ENCODE measurements around the gene EIF4G3. TPM values are rescaled to one million over a fixed set of nuclear protein-coding genes. Genes with fewer than 3 reads are reported as not detected.
A peak's percentile ranks its signal among the peaks of the same experiment; 100 is the strongest.
"Not testable (repeated sequence)": the region's sequence is repeated elsewhere in the genome, so short reads cannot be mapped to it uniquely, and the experiment has no call there.

EIF4G3 gene
- total RNA-seq, 3 donors from 2014 or later (not counting 1 experiment from before 2014, with no cell fraction given), result 105 to 107 (median 107) TPM

- TF ChIP-seq CTCF (IDR thresholded peaks at IDR 0.05), result no peak
- Mint-ChIP-seq H3K4me1 (peaks cover 28 to 43% of the 10 kb centered on the region in 2 donors), H3K27me3 (ENCODE audit: low read depth in 2 of 2) (no peaks in the 10 kb centered on the region), H3K9me3 (no peaks in the 10 kb centered on the region), H3K4me3 (no peak overlapping the region), H3K27ac (peak overlapping the region in 1 of 2 donors; percentile 53), H3K36me3 (no peaks in the 10 kb centered on the region)
- H3K4me1 ChIP-seq (ENCODE audit: control insufficient read depth, insufficient read depth, low read length), result no peaks in the 10 kb centered on the region
- intact Hi-C loops (cut with micrococcal nuclease), result no loop called here
- DNase-seq (no peak), ATAC-seq (no peak)
- H3K9me3 ChIP-seq (ENCODE audit: control insufficient read depth, insufficient read depth, low read length), result no peaks in the 10 kb centered on the region
- H3K4me3 ChIP-seq (ENCODE audit: low read length), result no peak overlapping the region
- H3K27ac ChIP-seq (ENCODE audit: low read length), result no peak overlapping the region
- no peaks in the 10 kb centered on the region for H3K36me3 ChIP-seq (ENCODE audit: control insufficient read depth, insufficient read depth, low read length)
- H3K27me3 ChIP-seq (ENCODE audit: control insufficient read depth, insufficient read depth, low read length), result no peaks in the 10 kb centered on the region
- 100% methylated on average over 1 of the region's 1 CpG for WGBS (ENCODE audit: insufficient coverage)
Measured at GRCh38 chr1:21030181-21030580, 146.5 kb downstream of the EIF4G3 start.

DNA sequence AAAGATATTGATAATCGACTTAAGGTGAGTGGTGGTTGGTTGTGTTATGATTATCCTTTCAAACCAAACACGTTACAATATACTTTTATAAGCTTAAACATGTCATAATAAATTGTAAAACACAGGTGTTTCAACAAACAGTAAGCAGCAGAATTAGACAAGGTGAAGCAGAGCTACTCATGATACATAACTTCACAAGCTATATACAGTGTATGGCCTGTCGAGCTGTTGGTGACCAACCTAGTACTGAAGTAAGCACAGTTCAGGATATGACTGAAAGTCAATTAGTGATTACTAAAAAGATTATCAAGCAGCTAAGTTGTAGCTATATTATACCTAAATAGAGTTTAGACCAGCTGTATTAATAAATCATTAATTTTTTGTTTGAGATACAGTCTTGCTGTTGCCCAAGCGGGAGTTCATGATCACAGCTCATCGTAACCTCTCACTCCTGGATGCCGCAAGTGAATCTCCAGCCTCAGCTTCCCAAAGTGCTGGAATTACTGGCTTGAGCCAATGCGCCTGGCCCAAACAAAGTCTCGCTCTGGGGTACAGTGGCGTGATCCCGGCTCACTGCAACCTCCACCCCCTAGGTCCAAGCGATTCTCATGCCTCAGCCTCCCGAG lies 148.1 kb downstream of the EIF4G3 start:
- no peak for TF ChIP-seq CTCF (IDR thresholded peaks at IDR 0.05)
- no peak for ATAC-seq
- whole genome bisulfite sequencing (ENCODE audit: insufficient coverage), result 97% methylated on average over 9 of the region's 12 CpGs

GRCh38 chr1:21027805-21028204 lies 148.9 kb downstream of the EIF4G3 start:
- WGBS (ENCODE audit: insufficient coverage), result 100% methylated on average over 1 of the region's 1 CpG
- no peaks in the 10 kb centered on the region for H3K4me1 ChIP-seq (ENCODE audit: control insufficient read depth, insufficient read depth, low read length)
- Mint-ChIP-seq H3K36me3 (no peaks in the 10 kb centered on the region), H3K27me3 (ENCODE audit: low read depth in 2 of 2) (no peaks in the 10 kb centered on the region), H3K27ac (peak overlapping the region; percentile 10 to 69), H3K9me3 (no peaks in the 10 kb centered on the region), H3K4me3 (no peak overlapping the region), H3K4me1 (peaks cover 24 to 39% of the 10 kb centered on the region in 2 donors)
- DNase-seq, result no peak
- TF ChIP-seq CTCF (IDR thresholded peaks at IDR 0.05), result no peak
- no peak overlapping the region for H3K4me3 ChIP-seq (ENCODE audit: low read length)
- H3K27me3 ChIP-seq (ENCODE audit: control insufficient read depth, insufficient read depth, low read length), result no peaks in the 10 kb centered on the region
- H3K27ac ChIP-seq (ENCODE audit: low read length), result no peak overlapping the region
- no peaks in the 10 kb centered on the region for H3K9me3 ChIP-seq (ENCODE audit: control insufficient read depth, insufficient read depth, low read length)
- intact Hi-C loops (cut with micrococcal nuclease), result no loop called here
- H3K36me3 ChIP-seq (ENCODE audit: control insufficient read depth, insufficient read depth, low read length), result no peaks in the 10 kb centered on the region
- ATAC-seq, result peak in 1 of 3 donors; percentile 30

More for the DNA sequence above, 148.1 kb downstream of the EIF4G3 start:
- no peak for DNase-seq
- Histone ChIP-seq H3K4me3 (ENCODE audit: low read length) (no peak overlapping the region), H3K27ac (ENCODE audit: low read length) (no peak overlapping the region), H3K36me3 (ENCODE audit: control insufficient read depth, insufficient read depth, low read length) (no peaks in the 10 kb centered on the region), H3K9me3 (ENCODE audit: control insufficient read depth, insufficient read depth, low read length) (no peaks in the 10 kb centered on the region), H3K4me1 (ENCODE audit: control insufficient read depth, insufficient read depth, low read length) (no peaks in the 10 kb centered on the region), H3K27me3 (ENCODE audit: control insufficient read depth, insufficient read depth, low read length) (no peaks in the 10 kb centered on the region)
- intact Hi-C loops (cut with micrococcal nuclease), result no loop called here
- Mint-ChIP-seq H3K4me1 (peaks cover 26 to 42% of the 10 kb centered on the region in 2 donors), H3K9me3 (no peaks in the 10 kb centered on the region), H3K27ac (peak overlapping the region; percentile 10 to 69), H3K36me3 (no peaks in the 10 kb centered on the region), H3K27me3 (ENCODE audit: low read depth in 2 of 2) (no peaks in the 10 kb centered on the region), H3K4me3 (no peak overlapping the region)

DNA sequence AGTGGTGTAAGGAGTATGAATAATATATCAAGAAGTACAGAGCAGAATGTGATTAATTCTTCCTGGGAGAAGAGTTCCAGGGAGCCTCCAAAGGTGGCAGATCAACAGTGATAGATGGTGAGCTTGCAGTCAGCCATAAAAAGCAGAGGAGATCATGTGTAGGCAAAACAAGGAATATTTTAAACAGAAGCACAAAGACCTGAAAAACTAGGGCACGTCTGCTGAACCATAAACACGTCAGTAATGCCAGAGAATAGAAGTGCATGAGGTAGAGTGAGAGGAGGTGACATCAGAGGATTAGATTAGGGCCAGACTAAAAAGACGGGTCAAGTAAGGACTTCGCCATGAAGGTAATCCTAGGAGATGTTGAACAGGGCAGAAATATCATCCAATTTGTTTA lies 151.8 kb downstream of the EIF4G3 start:
- no peak for ATAC-seq
- no peaks in the 10 kb centered on the region for H3K36me3 ChIP-seq (ENCODE audit: control insufficient read depth, insufficient read depth, low read length)
- intact Hi-C loops (cut with micrococcal nuclease), result loop anchor here (5.0 kb wide), 1 partner anchor 152 kb away; the partner anchor contains the start of gene EIF4G3
- no peaks in the 10 kb centered on the region for H3K9me3 ChIP-seq (ENCODE audit: control insufficient read depth, insufficient read depth, low read length)
- H3K4me1 ChIP-seq (ENCODE audit: control insufficient read depth, insufficient read depth, low read length), result peaks cover 9% of the 10 kb centered on the region
- H3K27ac ChIP-seq (ENCODE audit: low read length), result no peak overlapping the region
- no peaks in the 10 kb centered on the region for H3K27me3 Mint-ChIP-seq (ENCODE audit: low read depth in 2 of 2)
- no peak for DNase-seq
- peak overlapping the region; percentile 15 to 19 for H3K27ac Mint-ChIP-seq
- no peaks in the 10 kb centered on the region for H3K9me3 Mint-ChIP-seq
- no peak for TF ChIP-seq CTCF (IDR thresholded peaks at IDR 0.05)
- WGBS (ENCODE audit: insufficient coverage), result 97% methylated on average over 4 of the region's 4 CpGs
- H3K4me1 Mint-ChIP-seq, result peaks cover 36 to 45% of the 10 kb centered on the region in 2 donors
- H3K4me3 Mint-ChIP-seq, result no peak overlapping the region
- no peaks in the 10 kb centered on the region for H3K36me3 Mint-ChIP-seq
- H3K27me3 ChIP-seq (ENCODE audit: control insufficient read depth, insufficient read depth, low read length), result no peaks in the 10 kb centered on the region
- H3K4me3 ChIP-seq (ENCODE audit: low read length), result no peak overlapping the region

DNA sequence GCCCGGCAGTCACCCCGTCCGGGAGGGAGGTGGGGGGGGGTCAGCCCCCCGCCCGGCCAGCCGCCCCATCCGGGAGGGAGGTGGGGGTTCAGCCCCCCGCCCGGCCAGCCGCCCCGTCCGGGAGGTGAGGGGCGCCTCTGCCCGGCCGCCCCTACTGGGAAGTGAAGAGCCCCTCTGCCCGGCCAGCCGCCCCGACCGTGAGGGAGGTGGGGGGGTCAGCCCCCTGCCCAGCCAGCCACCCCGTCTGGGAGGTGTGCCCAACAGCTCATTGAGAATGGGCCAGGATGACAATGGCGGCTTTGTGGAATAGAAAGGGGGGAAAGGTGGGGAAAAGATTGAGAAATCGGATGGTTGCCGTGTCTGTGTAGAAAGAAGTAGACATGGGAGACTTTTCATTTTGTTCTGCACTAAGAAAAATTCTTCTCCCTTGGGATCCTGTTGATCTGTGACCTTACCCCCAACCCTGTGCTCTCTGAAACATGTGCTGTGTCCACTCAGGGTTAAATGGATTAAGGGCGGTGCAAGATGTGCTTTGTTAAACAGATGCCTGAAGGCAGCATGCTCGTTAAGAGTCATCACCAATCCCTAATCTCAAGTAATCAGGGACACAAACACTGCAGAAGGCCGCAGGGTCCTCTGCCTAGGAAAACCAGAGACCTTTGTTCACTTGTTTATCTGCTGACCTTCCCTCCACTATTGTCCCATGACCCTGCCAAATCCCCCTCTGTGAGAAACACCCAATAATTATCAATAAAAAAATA lies 152.4 kb downstream of the EIF4G3 start:
- peak overlapping the region; percentile 15 to 19 for H3K27ac Mint-ChIP-seq
- not testable (repeated sequence) for H3K4me3 Mint-ChIP-seq

More for the DNA sequence above, 152.4 kb downstream of the EIF4G3 start:
- intact Hi-C loops (cut with micrococcal nuclease), result loop anchor here (5.0 kb wide), 1 partner anchor 153 kb away; the partner anchor contains the start of gene EIF4G3
- ATAC-seq; H3K4me3 ChIP-seq (ENCODE audit: low read length); H3K36me3 Mint-ChIP-seq; H3K27me3 Mint-ChIP-seq (ENCODE audit: low read depth in 2 of 2); H3K27ac ChIP-seq (ENCODE audit: low read length); H3K36me3 ChIP-seq (ENCODE audit: control insufficient read depth, insufficient read depth, low read length); H3K4me1 ChIP-seq (ENCODE audit: control insufficient read depth, insufficient read depth, low read length); H3K9me3 ChIP-seq (ENCODE audit: control insufficient read depth, insufficient read depth, low read length); H3K27me3 ChIP-seq (ENCODE audit: control insufficient read depth, insufficient read depth, low read length); H3K9me3 Mint-ChIP-seq; DNase-seq: not testable (repeated sequence)
- H3K4me1 Mint-ChIP-seq, result peaks cover 36 to 47% of the 10 kb centered on the region in 2 donors
- 92% methylated on average over 16 of the region's 26 CpGs for WGBS (ENCODE audit: insufficient coverage)

Data from natural killer cell (primary cell).